GM19351 (cell line): ENCODE results near the gene S1PR3.

Source experiments
- ATAC-seq: cut with Tn5 transposase; IDR thresholded peaks from one replicate; pipeline ENCODE4 v1.9.1; 2021; ENCODE audit warnings: mild to moderate bottlenecking, moderate library complexity; ENCODE audit not compliant: unreplicated experiment

The S1PR3 gene

DNA sequence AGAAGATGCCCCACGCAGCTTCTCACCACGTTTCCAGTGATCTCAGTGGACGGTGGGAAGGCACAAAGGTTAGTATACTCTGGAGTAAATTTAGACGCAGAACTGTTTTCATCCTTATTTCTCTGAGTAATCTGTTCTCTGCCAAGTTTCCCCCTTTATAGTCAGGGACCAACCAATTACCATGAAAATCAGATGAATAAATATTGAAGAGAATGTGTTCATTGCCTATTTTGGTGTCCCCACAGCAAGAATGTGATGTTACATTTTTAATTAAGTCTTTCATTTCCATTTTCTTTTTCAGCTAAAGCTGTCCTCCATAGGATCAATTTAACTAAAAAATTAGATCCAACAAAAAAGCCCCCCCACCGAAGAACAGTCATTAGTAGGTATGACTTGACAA is 41.4 kb downstream of the S1PR3 start:
- ATAC-seq: no peak

- no peak for ATAC-seq
Observed at GRCh38 chr9:89036383-89036782, 45.1 kb downstream of the S1PR3 start.

GRCh38 chr9:89036891-89037290 is 45.6 kb downstream of the S1PR3 start:
- no peak for ATAC-seq

DNA sequence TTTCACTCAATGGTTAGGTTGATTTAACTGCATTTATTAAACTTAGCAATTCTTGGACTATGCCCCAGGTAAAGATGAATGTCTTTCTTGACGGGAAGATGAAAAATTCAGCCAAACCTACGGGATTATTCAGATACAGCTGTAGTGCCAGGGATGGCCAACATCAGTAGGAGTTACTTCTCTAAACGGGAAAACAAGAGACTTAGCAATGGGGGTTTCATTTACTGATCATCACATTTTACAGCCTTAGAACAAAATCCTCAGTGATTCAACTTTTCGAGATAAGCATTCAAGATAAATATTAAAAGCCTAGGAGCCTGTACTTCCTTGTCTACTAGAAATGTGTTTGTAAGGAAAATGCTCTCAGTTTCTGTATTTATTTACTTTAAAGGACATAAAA is 46.1 kb downstream of the S1PR3 start:
- ATAC-seq: no peak

DNA sequence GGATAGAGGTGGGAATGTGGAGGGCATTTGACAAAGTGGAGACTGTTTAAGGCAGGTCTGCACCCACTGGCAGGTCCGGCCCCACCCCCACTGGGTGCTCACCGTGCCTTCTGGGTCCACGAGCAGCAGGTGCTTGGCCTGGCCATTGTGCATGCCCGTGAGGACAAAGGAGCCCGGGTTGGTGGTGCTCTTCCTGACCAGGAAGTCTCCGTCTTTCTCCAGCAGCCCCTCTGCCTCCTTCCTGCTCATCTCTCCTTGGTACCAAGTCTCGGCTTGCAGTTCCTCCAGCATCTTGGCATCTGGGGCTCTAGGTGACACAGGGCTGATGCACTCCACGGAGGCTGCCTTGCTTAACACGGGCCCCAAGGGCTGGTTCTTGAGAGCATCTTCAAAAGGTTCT is 46.6 kb downstream of the S1PR3 start:
- ATAC-seq: no peak

GRCh38 chr9:89038382-89039103 is 47.3 kb downstream of the S1PR3 start:
- no peak for ATAC-seq

DNA sequence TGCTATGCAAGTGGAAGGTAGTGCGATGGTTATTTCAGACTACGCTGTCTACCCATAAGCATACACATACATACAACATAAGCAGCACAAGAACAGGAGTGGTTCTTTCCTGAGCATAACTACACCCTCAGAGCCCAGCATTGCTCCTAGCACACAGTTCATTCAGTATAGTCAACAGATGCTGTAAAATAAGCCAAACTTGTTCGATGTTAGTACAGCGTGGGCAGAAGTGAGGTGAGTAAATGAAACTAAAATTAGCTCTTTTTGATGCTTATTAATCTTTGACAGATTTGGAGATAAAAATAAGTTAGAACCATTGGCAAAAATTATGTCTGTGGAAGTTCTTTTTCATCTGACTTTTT is 47.8 kb downstream of the S1PR3 start:
- no peak for ATAC-seq

DNA sequence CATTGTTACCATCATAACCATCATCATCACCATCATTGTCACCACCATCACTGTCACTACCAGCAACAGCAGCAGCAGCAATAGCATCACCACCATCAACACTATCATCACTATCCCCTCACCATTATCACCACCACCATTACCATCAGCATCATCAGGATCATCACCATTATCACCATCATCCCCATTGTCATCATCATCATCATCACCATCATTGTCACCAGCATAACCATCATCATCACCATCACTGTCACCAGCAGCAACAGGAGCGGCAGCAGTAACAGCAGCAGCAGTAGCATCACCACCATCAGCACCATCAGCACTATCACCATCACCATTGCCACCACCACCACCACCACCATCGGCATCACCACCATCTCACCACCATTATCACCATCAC is 48.4 kb downstream of the S1PR3 start:
- no peak for ATAC-seq

DNA sequence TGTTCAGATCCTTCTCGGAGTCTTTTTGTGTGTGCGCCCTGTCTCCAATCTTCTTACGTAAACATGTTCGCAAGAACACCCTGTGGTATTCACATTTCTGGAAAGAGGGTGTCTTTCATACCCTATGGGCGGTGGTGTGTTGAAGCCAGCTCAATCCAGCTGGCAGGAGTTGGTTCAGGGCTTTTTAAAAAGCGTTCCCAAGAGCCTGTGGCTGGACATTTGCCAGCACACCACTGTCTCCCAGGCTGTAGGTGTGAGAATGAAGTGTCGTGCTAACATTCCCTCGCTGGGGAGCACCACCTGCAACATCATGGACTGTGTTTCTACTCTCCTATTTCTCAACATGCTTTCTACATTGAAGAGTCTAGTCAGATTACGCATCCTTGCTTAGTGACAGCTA is 51.7 kb downstream of the S1PR3 start:
- ATAC-seq: no peak

DNA sequence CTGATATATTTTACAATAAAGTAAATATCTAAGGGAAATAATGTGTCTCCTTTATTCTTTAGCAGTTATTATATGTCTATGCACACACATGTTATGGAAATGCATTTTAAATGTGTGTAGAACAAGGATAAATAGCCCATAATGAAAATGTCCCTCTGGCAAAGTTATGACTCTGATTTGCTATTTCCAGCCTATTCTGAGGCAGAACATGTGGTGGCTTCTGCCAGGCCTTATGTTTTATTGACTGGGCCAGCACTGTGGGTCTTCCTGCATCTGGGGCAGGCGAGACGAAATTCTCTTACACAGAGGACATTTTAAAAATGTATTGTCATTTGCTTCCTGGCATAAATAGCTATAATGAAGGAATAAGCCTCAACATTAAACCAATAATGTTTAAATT is 52.8 kb downstream of the S1PR3 start:
- ATAC-seq: no peak

GRCh38 chr9:89044881-89045280 is 53.6 kb downstream of the S1PR3 start:
- no peak for ATAC-seq

GRCh38 chr9:89046832-89047231 is 55.6 kb downstream of the S1PR3 start:
- ATAC-seq: no peak

- no peak for ATAC-seq
Observed at GRCh38 chr9:89047667-89048066, 56.4 kb downstream of the S1PR3 start.

GRCh38 chr9:89048616-89049015 is 57.3 kb downstream of the S1PR3 start:
- ATAC-seq: no peak

DNA sequence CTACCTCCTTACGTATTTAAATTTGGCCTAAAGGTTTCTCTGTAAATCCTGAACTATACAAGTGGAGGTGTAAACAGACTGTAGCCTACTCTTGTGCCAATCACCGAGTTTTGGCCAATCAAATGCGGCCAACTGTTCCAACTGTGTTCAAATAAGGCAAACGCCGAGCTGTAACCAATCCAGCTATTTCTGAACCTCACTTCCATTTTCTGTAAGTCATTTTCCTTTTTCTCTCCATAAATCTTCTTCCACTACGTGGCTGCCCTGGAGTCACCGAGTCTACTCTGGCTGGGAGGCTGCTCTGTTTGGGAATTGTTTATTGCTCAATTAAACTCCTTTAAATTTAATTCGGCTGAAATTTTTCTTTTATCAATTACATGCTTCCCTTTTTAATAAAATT is 58.4 kb downstream of the S1PR3 start:
- ATAC-seq: no peak

DNA sequence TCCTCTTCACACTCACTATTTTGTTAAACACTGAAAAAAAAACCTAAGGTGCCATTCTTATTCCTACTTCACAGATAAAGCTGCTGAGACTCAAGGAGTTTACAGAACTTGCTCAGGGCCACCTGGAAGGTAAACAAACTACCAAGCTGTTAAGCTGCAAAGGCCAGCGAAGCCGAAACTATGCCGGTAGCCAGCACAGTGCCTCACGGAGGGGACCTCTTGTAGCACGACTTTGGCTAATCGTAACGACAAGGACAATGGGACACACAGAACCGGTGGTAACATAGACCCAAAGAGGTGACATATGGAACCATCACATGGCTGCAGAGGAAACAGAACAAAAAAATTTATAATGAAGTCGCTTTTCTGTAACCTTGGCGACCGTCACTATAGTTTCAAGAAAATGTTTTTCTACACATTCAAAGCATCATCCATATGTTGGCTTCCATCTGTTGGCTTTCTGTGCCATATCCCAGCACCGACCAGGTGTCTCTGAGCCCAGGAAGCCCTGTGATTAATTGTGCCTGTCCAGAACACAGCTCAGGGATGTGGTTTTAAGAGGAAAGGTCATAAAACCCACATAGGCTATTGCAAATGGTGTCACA is 60.3 kb downstream of the S1PR3 start:
- no peak for ATAC-seq

DNA sequence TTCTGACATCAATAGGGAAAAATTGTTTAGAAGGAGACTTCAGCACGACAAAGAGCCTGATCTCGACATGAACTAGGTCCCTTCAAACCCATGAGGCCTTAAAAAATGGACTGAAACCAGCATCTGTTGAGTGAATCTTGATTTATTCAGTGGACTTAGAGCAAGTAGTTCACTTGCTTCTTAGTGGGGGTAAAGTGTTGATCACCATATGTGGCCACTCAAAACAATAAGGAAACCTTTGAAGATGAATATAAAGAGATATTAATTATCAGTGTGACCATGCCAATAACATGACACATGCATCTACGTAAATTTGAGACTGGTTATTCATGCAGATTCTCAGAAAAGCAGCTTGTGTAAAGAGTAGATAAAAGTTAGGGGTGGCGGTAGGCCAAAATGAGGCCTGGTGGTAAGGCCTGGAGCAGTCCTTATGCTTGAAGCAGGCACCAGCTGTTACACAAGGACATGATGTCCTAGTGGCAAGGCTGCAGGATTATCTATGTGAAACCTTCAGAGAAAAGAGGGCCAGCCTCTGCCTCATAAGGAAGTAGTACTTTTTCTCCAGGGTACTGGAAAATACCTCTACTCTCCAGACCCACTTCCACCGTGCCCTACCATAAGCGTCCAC is 61.3 kb downstream of the S1PR3 start:
- no peak for ATAC-seq

DNA sequence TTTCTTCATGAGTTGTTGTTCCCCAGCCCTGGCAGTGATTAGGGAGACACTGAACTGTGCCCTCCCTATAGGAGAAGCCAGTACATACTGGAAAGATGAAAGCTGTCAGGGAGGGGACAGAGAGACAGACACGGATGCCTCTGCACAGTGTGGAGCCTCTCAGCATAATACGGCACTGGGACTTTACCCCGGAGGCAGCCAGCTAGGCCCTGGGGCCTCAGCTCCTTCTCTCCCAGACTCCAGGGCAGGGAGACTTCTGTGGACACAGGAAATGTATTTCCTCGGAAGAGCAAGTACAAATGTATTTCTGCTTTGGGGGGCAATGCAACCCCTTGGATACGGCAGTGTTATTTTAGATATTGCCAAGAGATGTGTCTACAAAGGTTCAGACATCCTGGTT is 62.0 kb downstream of the S1PR3 start:
- ATAC-seq: no peak
